ENCODE data around the gene SRRM2.

Gene SRRM2

DNA sequence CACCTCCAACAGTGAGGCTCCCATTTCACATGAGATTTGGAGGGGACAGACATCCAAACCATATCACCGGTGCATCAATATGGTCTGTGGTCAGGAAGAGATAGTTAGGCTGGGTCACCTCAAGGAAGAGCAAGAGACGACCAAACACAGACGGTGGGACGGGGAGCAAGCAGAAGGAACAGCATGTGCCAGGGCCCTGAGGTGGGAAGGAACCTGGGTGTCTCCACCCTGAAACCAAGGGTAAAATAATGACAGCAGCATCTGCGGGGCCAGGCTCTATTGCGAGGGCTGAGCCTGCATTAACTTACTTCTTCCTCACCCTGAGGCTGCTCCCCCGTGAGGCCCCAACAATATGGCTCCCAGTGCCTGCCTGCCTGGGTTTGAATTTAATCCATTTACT lies 55.7 kb downstream of the SRRM2 start:
- no peaks in the 10 kb centered on the region for H3K36me3 ChIP-seq (replicated peaks; ENCODE audit: low read depth, low read length)
- no peak overlapping the region for H3K4me3 ChIP-seq (ENCODE audit: low read length)
- no peak overlapping the region for H3K9ac ChIP-seq (ENCODE audit: low read length)
- peaks cover 20% of the 10 kb centered on the region; the same call in 1 of the 2 replicates for H3K27me3 ChIP-seq (ENCODE audit: low read depth, low read length)
- no peak overlapping the region for H3K27ac ChIP-seq (ENCODE audit: low read length)
- H3K4me1 ChIP-seq (ENCODE audit: low read length), result no peaks in the 10 kb centered on the region
- H2AFZ ChIP-seq (ENCODE audit: low read depth, low read length), result no peak overlapping the region
- H3K9me3 ChIP-seq (ENCODE audit: insufficient read depth, low read length), result no peaks in the 10 kb centered on the region
- H3K79me2 ChIP-seq (ENCODE audit: low read length), result no peaks in the 10 kb centered on the region
- TF ChIP-seq, protein P1, sequence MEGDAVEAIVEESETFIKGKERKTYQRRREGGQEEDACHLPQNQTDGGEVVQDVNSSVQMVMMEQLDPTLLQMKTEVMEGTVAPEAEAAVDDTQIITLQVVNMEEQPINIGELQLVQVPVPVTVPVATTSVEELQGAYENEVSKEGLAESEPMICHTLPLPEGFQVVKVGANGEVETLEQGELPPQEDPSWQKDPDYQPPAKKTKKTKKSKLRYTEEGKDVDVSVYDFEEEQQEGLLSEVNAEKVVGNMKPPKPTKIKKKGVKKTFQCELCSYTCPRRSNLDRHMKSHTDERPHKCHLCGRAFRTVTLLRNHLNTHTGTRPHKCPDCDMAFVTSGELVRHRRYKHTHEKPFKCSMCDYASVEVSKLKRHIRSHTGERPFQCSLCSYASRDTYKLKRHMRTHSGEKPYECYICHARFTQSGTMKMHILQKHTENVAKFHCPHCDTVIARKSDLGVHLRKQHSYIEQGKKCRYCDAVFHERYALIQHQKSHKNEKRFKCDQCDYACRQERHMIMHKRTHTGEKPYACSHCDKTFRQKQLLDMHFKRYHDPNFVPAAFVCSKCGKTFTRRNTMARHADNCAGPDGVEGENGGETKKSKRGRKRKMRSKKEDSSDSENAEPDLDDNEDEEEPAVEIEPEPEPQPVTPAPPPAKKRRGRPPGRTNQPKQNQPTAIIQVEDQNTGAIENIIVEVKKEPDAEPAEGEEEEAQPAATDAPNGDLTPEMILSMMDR (IDR thresholded peaks at IDR 0.05; ENCODE audit: low read depth, low read length), result no peak
- no peak for TF ChIP-seq EZH2phosphoT487 (IDR thresholded peaks at IDR 0.05; ENCODE audit: low read depth)
- H3K4me2 ChIP-seq (ENCODE audit: low read length), result no peak overlapping the region
- H4K20me1 ChIP-seq (ENCODE audit: insufficient read depth, low read length), result no peaks in the 10 kb centered on the region

DNA sequence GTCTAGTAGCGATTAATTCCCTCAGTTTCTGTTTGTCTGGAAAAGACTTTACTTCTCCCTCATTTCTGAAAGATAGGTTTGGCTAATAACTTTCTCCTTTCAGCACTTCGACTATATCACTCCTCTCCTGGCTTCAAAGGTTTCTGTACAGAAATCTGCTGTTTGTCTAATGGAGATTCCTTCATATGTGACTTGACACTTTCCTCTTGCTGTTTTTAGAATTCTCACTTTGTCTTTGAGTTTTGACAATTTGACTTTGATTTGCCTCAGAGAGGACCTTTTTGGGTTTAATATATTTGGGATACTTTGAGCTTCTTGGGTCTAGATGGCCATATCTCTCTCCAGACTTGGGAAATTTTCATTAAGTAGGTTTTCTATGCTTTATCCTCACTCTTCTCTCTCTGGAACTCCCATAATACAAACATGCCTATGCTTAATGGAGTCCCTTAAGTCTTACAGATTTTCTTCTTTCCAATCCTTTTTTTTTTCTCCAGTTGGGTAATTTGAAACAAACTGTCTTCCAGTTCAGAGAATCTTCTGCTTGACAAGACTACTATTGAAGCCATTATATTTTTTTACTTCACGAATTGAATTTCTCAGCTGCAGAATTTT lies 56.8 kb downstream of the SRRM2 start:
- no peak overlapping the region for H3K27ac ChIP-seq (ENCODE audit: low read length)
- no peaks in the 10 kb centered on the region for H3K36me3 ChIP-seq (replicated peaks; ENCODE audit: low read depth, low read length)
- H3K79me2 ChIP-seq (ENCODE audit: low read length), result no peaks in the 10 kb centered on the region
- no peak for TF ChIP-seq EZH2phosphoT487 (IDR thresholded peaks at IDR 0.05; ENCODE audit: low read depth)
- TF ChIP-seq, protein P1 (IDR thresholded peaks at IDR 0.05; ENCODE audit: low read depth, low read length), result no peak
- no peak overlapping the region for H3K4me2 ChIP-seq (ENCODE audit: low read length)
- H2AFZ ChIP-seq (ENCODE audit: low read depth, low read length), result no peak overlapping the region
- no peaks in the 10 kb centered on the region for H3K9me3 ChIP-seq (ENCODE audit: insufficient read depth, low read length)
- H4K20me1 ChIP-seq (ENCODE audit: insufficient read depth, low read length), result no peaks in the 10 kb centered on the region
- H3K27me3 ChIP-seq (ENCODE audit: low read depth, low read length), result peaks cover 11% of the 10 kb centered on the region; the same call in 1 of the 2 replicates
- H3K9ac ChIP-seq (ENCODE audit: low read length), result no peak overlapping the region
- no peak overlapping the region for H3K4me3 ChIP-seq (ENCODE audit: low read length)
- no peaks in the 10 kb centered on the region for H3K4me1 ChIP-seq (ENCODE audit: low read length)

DNA sequence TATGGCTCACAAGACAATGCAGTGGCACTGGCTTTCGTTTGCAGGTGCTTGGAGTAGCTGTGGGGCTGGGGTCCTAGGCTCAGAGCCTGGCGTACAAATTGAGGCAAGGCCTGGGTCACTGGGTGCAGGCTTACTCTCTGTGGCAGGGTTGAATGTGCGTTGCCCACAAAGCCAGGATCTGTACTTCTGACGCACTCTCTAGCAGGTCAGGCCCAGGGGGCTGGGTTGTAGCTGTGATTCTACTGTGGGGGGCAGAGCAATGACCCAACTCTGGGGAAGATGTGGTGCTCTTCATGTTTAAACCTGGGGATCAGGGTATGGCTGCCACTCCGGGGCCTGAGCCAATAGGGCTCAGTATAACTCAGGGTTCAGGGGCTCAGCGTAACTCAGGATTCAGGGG lies 58.2 kb downstream of the SRRM2 start:
- Histone ChIP-seq H4K20me1 (ENCODE audit: insufficient read depth, low read length) (no peaks in the 10 kb centered on the region), H3K79me2 (ENCODE audit: low read length) (no peaks in the 10 kb centered on the region), H3K27me3 (ENCODE audit: low read depth, low read length) (peaks cover 7% of the 10 kb centered on the region; the same call in 1 of the 2 replicates), H3K4me2 (ENCODE audit: low read length) (no peak overlapping the region), H3K27ac (ENCODE audit: low read length) (no peak overlapping the region), H3K4me3 (ENCODE audit: low read length) (no peak overlapping the region), H3K9me3 (ENCODE audit: insufficient read depth, low read length) (no peaks in the 10 kb centered on the region), H3K4me1 (ENCODE audit: low read length) (no peaks in the 10 kb centered on the region), H3K9ac (ENCODE audit: low read length) (no peak overlapping the region), H2AFZ (ENCODE audit: low read depth, low read length) (no peak overlapping the region), H3K36me3 (replicated peaks; ENCODE audit: low read depth, low read length) (no peaks in the 10 kb centered on the region)
- TF ChIP-seq EZH2phosphoT487 (IDR thresholded peaks at IDR 0.05; ENCODE audit: low read depth), result no peak
- TF ChIP-seq, protein P1 (IDR thresholded peaks at IDR 0.05; ENCODE audit: low read depth, low read length), result no peak

DNA sequence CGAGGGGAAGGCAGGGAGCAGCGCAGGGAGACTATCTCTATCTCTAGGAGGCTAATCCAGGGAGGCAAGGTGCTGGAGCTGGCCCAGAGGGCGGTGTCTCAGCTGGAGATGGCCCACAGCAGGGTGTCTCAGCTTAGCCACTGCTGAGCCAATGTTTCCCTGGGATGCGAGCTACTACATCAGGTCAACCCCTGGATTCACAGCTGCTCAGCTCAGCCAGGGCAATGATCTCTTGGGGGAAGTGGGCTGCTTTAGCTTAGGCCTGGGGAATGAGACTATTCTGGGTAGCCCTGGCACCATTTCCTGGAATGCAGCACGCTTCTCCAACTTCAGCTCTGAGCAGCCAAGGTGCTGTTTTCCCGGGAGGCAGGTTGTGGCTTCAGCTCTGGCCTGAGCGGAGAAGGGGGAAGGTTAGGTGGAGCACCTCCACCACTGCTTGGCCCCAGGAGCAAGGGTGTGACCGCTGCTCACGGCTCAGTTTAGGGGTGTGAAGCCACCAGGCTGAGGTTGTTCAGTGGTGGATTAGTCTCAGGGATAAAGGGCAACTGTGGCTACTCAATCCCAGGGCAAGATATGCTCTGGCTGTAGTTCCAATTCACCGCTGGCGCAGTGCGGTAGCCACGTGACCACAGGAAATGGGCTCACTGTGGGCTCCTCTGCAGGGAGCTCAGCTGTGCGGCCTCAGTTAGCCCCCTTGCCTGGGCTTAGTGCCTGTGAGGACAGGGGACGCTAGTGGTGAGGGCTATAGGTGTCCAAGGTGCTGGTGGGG lies 59.4 kb downstream of the SRRM2 start:
- Histone ChIP-seq H3K27me3 (ENCODE audit: low read depth, low read length) (peaks cover 7% of the 10 kb centered on the region; the same call in 1 of the 2 replicates), H4K20me1 (ENCODE audit: insufficient read depth, low read length) (no peaks in the 10 kb centered on the region), H2AFZ (ENCODE audit: low read depth, low read length) (no peak overlapping the region), H3K9ac (ENCODE audit: low read length) (no peak overlapping the region), H3K36me3 (replicated peaks; ENCODE audit: low read depth, low read length) (no peaks in the 10 kb centered on the region), H3K4me1 (ENCODE audit: low read length) (no peaks in the 10 kb centered on the region), H3K27ac (ENCODE audit: low read length) (no peak overlapping the region), H3K4me2 (ENCODE audit: low read length) (no peak overlapping the region), H3K4me3 (ENCODE audit: low read length) (no peak overlapping the region), H3K9me3 (ENCODE audit: insufficient read depth, low read length) (no peaks in the 10 kb centered on the region), H3K79me2 (ENCODE audit: low read length) (no peaks in the 10 kb centered on the region)
- TF ChIP-seq, protein P1 (IDR thresholded peaks at IDR 0.05; ENCODE audit: low read depth, low read length), result no peak
- TF ChIP-seq EZH2phosphoT487 (IDR thresholded peaks at IDR 0.05; ENCODE audit: low read depth), result no peak
